Measurements from ENCODE around the gene LRRC46. TPM values are rescaled to one million over a fixed set of nuclear protein-coding genes. Genes with fewer than 3 reads are reported as not detected.

LRRC46 gene
- total and polyA plus RNA-seq, 2 of the 4 experiments (the other 2 are of a cell fraction), result 0.77 TPM; not detected in 1

GRCh38 chr17:47872651-47873161 is 41.2 kb downstream of the LRRC46 start:
- no peaks in the 10 kb centered on the region for H3K9me3 ChIP-seq (ENCODE audit: control insufficient read depth, insufficient read depth, low read length)
- DNase-seq (peak; percentile 36), ATAC-seq (ENCODE audit: low read depth) (no peak)
- no peak overlapping the region for H3K4me2 ChIP-seq (ENCODE audit: low read depth, low read length)
- peaks cover 13% of the 10 kb centered on the region for H3K4me1 ChIP-seq (ENCODE audit: control insufficient read depth, insufficient read depth, low read length)
- H2BK5ac ChIP-seq (ENCODE audit: low read depth, low read length, poor library complexity, severe bottlenecking), result no peak overlapping the region
- H3K18ac ChIP-seq (ENCODE audit: low read depth, low read length), result no peak overlapping the region
- no peak overlapping the region for H3K4me3 ChIP-seq (ENCODE audit: insufficient read depth, low read depth, low read length)
- no peaks in the 10 kb centered on the region for H3K79me1 ChIP-seq (ENCODE audit: low read depth in 1 of 2, low read length in 2 of 2)
- H3K27me3 ChIP-seq (ENCODE audit: control insufficient read depth, insufficient read depth, low read length), result peaks cover 55% of the 10 kb centered on the region
- dilution Hi-C loops (cut with HindIII; ENCODE audit: low sequenced_read_pairs, unreplicated experiment) (no loop called here), in situ Hi-C loops (cut with MboI; ENCODE audit: low sequenced_read_pairs) (no loop called here), intact Hi-C loops (cut with micrococcal nuclease) (no loop called here)
- no peak overlapping the region for H2BK20ac ChIP-seq (ENCODE audit: low read depth, low read length)
- peak overlapping the region; percentile 8 for H2AFZ ChIP-seq (replicated peaks; ENCODE audit: low read length, poor library complexity)
- H3K4ac ChIP-seq (ENCODE audit: low read depth, low read length), result no peak overlapping the region
- no peak overlapping the region for H4K91ac ChIP-seq (ENCODE audit: insufficient read depth, low read depth, low read length)
- WGBS, 2 experiments (ENCODE audit: extremely low coverage in 2 of 2, insufficient read length in 1 of 2), result no CpG with 5 or more reads among the region's 15 CpGs
- H2BK120ac ChIP-seq (ENCODE audit: low read depth, low read length), result no peak overlapping the region
- H2BK15ac ChIP-seq (ENCODE audit: low read depth, low read length), result no peak overlapping the region
- no TSS peak for BruUV-seq (replicated peaks)
- H2AK9ac ChIP-seq (replicated peaks; ENCODE audit: low read depth, low read length, poor library complexity), result no peak overlapping the region
- H3K9ac ChIP-seq (ENCODE audit: low read depth, low read length), result no peak overlapping the region
- H4K20me1 ChIP-seq (ENCODE audit: insufficient read depth, low read length), result no peaks in the 10 kb centered on the region
- no peaks in the 10 kb centered on the region for H3K36me3 ChIP-seq (ENCODE audit: control insufficient read depth, insufficient read depth, low read length)
- H3K56ac ChIP-seq (ENCODE audit: extremely low read depth, insufficient read depth, low read length), result no peak overlapping the region
- no peak overlapping the region for H3K14ac ChIP-seq (replicated peaks; ENCODE audit: low read depth, low read length)
- POLR2A ChIA-PET (ENCODE audit: unreplicated experiment), result no interaction called here
- H4K8ac ChIP-seq (ENCODE audit: low read depth in 2 of 2, low read length in 2 of 2), result no peak overlapping the region
- TF ChIP-seq MAZ (IDR thresholded peaks at IDR 0.05; ENCODE audit: borderline replicate concordance, low read depth, low read length), result no peak
- no peak for TF ChIP-seq SMC3 (IDR thresholded peaks at IDR 0.05; ENCODE audit: low read depth, low read length)
- no peak for TF ChIP-seq USF2 (IDR thresholded peaks at IDR 0.05; ENCODE audit: low read depth, low read length)
- TF ChIP-seq MAFK (IDR thresholded peaks at IDR 0.05; ENCODE audit: low read depth, low read length), result no peak
- TF ChIP-seq MXI1 (IDR thresholded peaks at IDR 0.05; ENCODE audit: borderline replicate concordance, low read depth, low read length), result no peak
- TF ChIP-seq CEBPB (IDR thresholded peaks at IDR 0.05; ENCODE audit: low read depth, low read length), result no peak
- TF ChIP-seq CTCF (conservative IDR thresholded peaks at IDR 0.05; ENCODE audit: low read depth, low read length), result no peak
- TF ChIP-seq BHLHE40 (IDR thresholded peaks at IDR 0.05; ENCODE audit: low read depth, low read length), result no peak
- no peak for TF ChIP-seq RAD21 (IDR thresholded peaks at IDR 0.05; ENCODE audit: low read length)
- TF ChIP-seq RFX5 (IDR thresholded peaks at IDR 0.05; ENCODE audit: low read depth, low read length), result no peak
- no peak for TF ChIP-seq POLR2A (IDR thresholded peaks at IDR 0.05; ENCODE audit: low read depth, low read length)
- TF ChIP-seq CHD1 (IDR thresholded peaks at IDR 0.05; ENCODE audit: low read depth, low read length), result no peak
- no peak for TF ChIP-seq ELK1 (IDR thresholded peaks at IDR 0.05; ENCODE audit: borderline replicate concordance, low read depth, low read length)
- TF ChIP-seq RCOR1 (IDR thresholded peaks at IDR 0.05; ENCODE audit: insufficient replicate concordance, low read length), result no peak
- TF ChIP-seq FOS (IDR thresholded peaks at IDR 0.05; ENCODE audit: low read depth, low read length), result no peak
- TF ChIP-seq NFE2L2 (IDR thresholded peaks at IDR 0.05; ENCODE audit: low read depth, low read length), result no peak
- CTCF ChIA-PET, result no interaction called here
- H2AK5ac ChIP-seq (ENCODE audit: low read depth, low read length), result no peak overlapping the region
- no peak overlapping the region for H4K5ac ChIP-seq (ENCODE audit: low read depth, low read length)
- H3K23ac ChIP-seq (ENCODE audit: low read depth, low read length), result no peak overlapping the region
- no peaks in the 10 kb centered on the region for H3K9me1 ChIP-seq (ENCODE audit: insufficient read depth, low read length)
- no peak overlapping the region for H3K27ac ChIP-seq (ENCODE audit: insufficient read depth, low read length)

Measured in IMR-90 (cell line).